K562 (cell line): Measurements from ENCODE around the gene SOSTDC1. TPM values are rescaled to one million over a fixed set of nuclear protein-coding genes. Genes with fewer than 3 reads are reported as not detected.

Source experiments
- ATAC-seq: fragments of 200-7000 bp; cut with Tn5 transposase; 3 replicates; pipeline ENCODE4 v1.9.1; 2020; ENCODE audit warnings: moderate library complexity
- BruUV-seq: library from RNA; stranded (reverse); fragments of 400-500 nt; replicated peaks from 2 replicates; lab custom pipeline; 2021; lab: Mats Ljungman, UMichigan
- CTCF ChIA-PET: fragments of 300-600 bp; formaldehyde crosslinking; extraction: SDS; loops from one replicate; lab custom pipeline; 2021; ENCODE audit warnings: low intra/inter-chr PET ratio; lab: Yijun Ruan, JAX
- POLR2A ChIA-PET: fragments of 300-600, 350-650 bp; sonication (Branson Sonifier 250); formaldehyde crosslinking; extraction: SDS; loops from one replicate; lab custom pipeline; 2021; ENCODE audit warnings: antibody characterized with exemption, inconsistent platforms; lab: Yijun Ruan, JAX
- DNase-seq, 4 experiments: peaks; one replicate each; pipeline versions ENCODE4 v3.0.0 to v3.0.0-alpha.2; 2011 to 2018; ENCODE audit warnings: low spot score in 3 of 4, mixed read lengths in 3 of 4; ENCODE audit errors: extremely low read depth in 1 of 4
- FAIRE-seq: peaks from 2 replicates; lab custom pipeline; 2011; peaks lifted over from hg19 to GRCh38; lab: Jason Lieb, UNC
- H2AFZ ChIP-seq: 2 replicates; pipeline ENCODE4 v1.6.0; 2011; ENCODE audit warnings: low read depth, low read length, control low read depth, inconsistent platforms
- H3K27ac ChIP-seq: fragments of 200-600 bp; 3 replicates; pipeline ENCODE4 v1.8.0; 2011; ENCODE audit warnings: low read depth, mild to moderate bottlenecking, control low read depth, inconsistent platforms, low read length, moderate library complexity, mixed read lengths; ENCODE audit errors: extremely low read depth
- H3K27me3 ChIP-seq, 2 experiments: fragments of 300-600 bp in 1 of 2; 2 replicates in 1 of 2; 3 replicates in 1 of 2; pipeline versions ENCODE4 v1.6.0 to v1.8.0; 2011; ENCODE audit warnings: inconsistent platforms in 2 of 2, low read length in 2 of 2, mild to moderate bottlenecking in 1 of 2, mixed read lengths in 1 of 2, moderate library complexity in 1 of 2; ENCODE audit not compliant: control insufficient read depth in 2 of 2, insufficient read depth in 2 of 2
- H3K36me3 ChIP-seq: fragments of 300-600 bp; 3 replicates; pipeline ENCODE4 v1.8.0; 2011; ENCODE audit warnings: mild to moderate bottlenecking, low read length, inconsistent platforms; ENCODE audit not compliant: control insufficient read depth, insufficient read depth
- H3K4me1 ChIP-seq, 2 experiments: fragments of 200-600 bp in 1 of 2; replicated peaks in 1 of 2; 2 replicates in 1 of 2; 3 replicates in 1 of 2; pipeline versions ENCODE4 v1.5.1 to v1.8.0; 2011; ENCODE audit warnings: inconsistent platforms in 2 of 2, low read length in 2 of 2, mild to moderate bottlenecking in 1 of 2, mixed read lengths in 1 of 2, moderate library complexity in 1 of 2; ENCODE audit not compliant: control insufficient read depth in 2 of 2, insufficient read depth in 2 of 2
- H3K4me2 ChIP-seq: 2 replicates; pipeline ENCODE4 v1.6.1; 2011; ENCODE audit warnings: low read length, control low read depth, inconsistent platforms, mixed read lengths; ENCODE audit not compliant: insufficient read depth
- H3K4me3 ChIP-seq: fragments of 200-600 bp; sonication (generic), shearing (Covaris generic); 2 replicates; pipeline ENCODE4 v1.5.1; 2016; ENCODE audit warnings: control low read depth, inconsistent platforms
- H3K79me2 ChIP-seq: fragments of 200-600 bp; 3 replicates; pipeline ENCODE4 v1.8.0; 2011; ENCODE audit warnings: low read length, inconsistent platforms; ENCODE audit not compliant: control insufficient read depth, insufficient read depth
- H3K9ac ChIP-seq, 2 experiments: 2 replicates each; pipeline versions ENCODE4 v1.6.0 to v1.6.1; 2011; ENCODE audit warnings: low read depth in 2 of 2, low read length in 2 of 2, control low read depth in 1 of 2, inconsistent platforms in 1 of 2, mild to moderate bottlenecking in 1 of 2, mixed read lengths in 1 of 2; ENCODE audit not compliant: insufficient read depth in 1 of 2
- H3K9me1 ChIP-seq: one replicate; pipeline ENCODE4 v1.6.0; 2011; ENCODE audit warnings: inconsistent platforms, mild to moderate bottlenecking, low read length, moderate library complexity; ENCODE audit not compliant: control insufficient read depth, insufficient read depth
- H3K9me3 ChIP-seq: replicated peaks from 2 replicates; pipeline ENCODE4 v1.5.1; 2011; ENCODE audit warnings: low read depth, low read length, inconsistent platforms; ENCODE audit not compliant: control insufficient read depth, insufficient read depth
- H4K20me1 ChIP-seq: replicated peaks from 2 replicates; pipeline ENCODE4 v1.6.1; 2011; ENCODE audit warnings: low read length, inconsistent platforms, mixed read lengths; ENCODE audit not compliant: control insufficient read depth, insufficient read depth
- DMBX1 ChIP-seq: fragments of 250-450 bp; sonication (Bioruptor Pico); IDR thresholded peaks from 2 replicates; pipeline ENCODE4 v1.8.0; 2022; ENCODE audit warnings: inconsistent platforms, mild to moderate bottlenecking, moderate library complexity, borderline replicate concordance
- EP400 ChIP-seq: fragments of 450-650 bp; IDR thresholded peaks from 2 replicates; pipeline ENCODE4 v1.6.1; 2017; ENCODE audit warnings: antibody characterized with exemption, mild to moderate bottlenecking, moderate library complexity
- ETV1 ChIP-seq: fragments of 450-650 bp; conservative IDR thresholded peaks from 2 replicates; pipeline ENCODE4 v1.6.1; 2016; ENCODE audit warnings: missing genetic modification characterization, control low read depth, low read depth, missing compliant biosample characterization
- GTF2E2 ChIP-seq: fragments of 200-800 bp; sonication (Bioruptor generic); IDR thresholded peaks from 2 replicates; pipeline ENCODE4 v1.6.1; 2016; ENCODE audit warnings: missing genetic modification characterization, missing compliant biosample characterization
- PTTG1 ChIP-seq: fragments of 450-650 bp; IDR thresholded peaks from 2 replicates; pipeline ENCODE4 v1.6.1; 2016; ENCODE audit warnings: low read depth, mild to moderate bottlenecking, missing genetic modification characterization, missing compliant biosample characterization
- RBFOX2 ChIP-seq: fragments of 200-400 bp; formaldehyde crosslinking; IDR thresholded peaks from 2 replicates; pipeline ENCODE4 v1.6.1; 2017; ENCODE audit warnings: low read depth, mild to moderate bottlenecking, low read length, moderate library complexity
- SETDB1 ChIP-seq: IDR thresholded peaks from one replicate; pipeline ENCODE4 v1.6.1; 2012; ENCODE audit warnings: low read length, control low read depth, inconsistent platforms
- WHSC1 ChIP-seq: IDR thresholded peaks from one replicate; pipeline ENCODE4 v1.6.1; 2012; ENCODE audit warnings: low read length, control low read depth, inconsistent platforms
- ZBTB9 ChIP-seq: fragments of 450-650 bp; formaldehyde crosslinking; IDR thresholded peaks from 2 replicates; pipeline ENCODE4 v1.4.0; 2020; ENCODE audit warnings: mild to moderate bottlenecking, moderate library complexity
- ZNF395 ChIP-seq: fragments of 200-800 bp; sonication (Bioruptor generic); IDR thresholded peaks from 2 replicates; pipeline ENCODE4 v1.6.1; 2017; ENCODE audit warnings: missing genetic modification characterization, missing compliant biosample characterization
- ZNF551 ChIP-seq: fragments of 250-450 bp; sonication (Bioruptor Pico); IDR thresholded peaks from 2 replicates; pipeline ENCODE4 v1.5.0; 2021; ENCODE audit warnings: mild to moderate bottlenecking, moderate library complexity
- ZNF76 ChIP-seq: fragments of 250-450 bp; sonication (Bioruptor Pico); IDR thresholded peaks from 2 replicates; pipeline ENCODE4 v1.4.0; 2020; ENCODE audit warnings: mild to moderate bottlenecking, moderate library complexity, borderline replicate concordance
- WGBS: fragments of 100-300 bp; shearing (Covaris generic); methylation state at CpG from one replicate; pipeline ENCODE4 v1.1.6; 2016; ENCODE audit warnings: low coverage, mixed read lengths; ENCODE audit not compliant: insufficient coverage; ENCODE audit errors: missing lambda C conversion rate; 5-methylcytosine and 5-hydroxymethylcytosine counted together
- in situ Hi-C: fragments of 300-500 bp; cut with MboI; formaldehyde crosslinking; loops from 4 replicates; pipeline ENCODE4 v1.15.0; 2018; ENCODE audit warnings: inconsistent platforms, mixed read lengths
- intact Hi-C: fragments of 100-400 bp; cut with micrococcal nuclease; formaldehyde crosslinking; loops from 2 replicates; pipeline ENCODE4 v1.14.2; 2022
- polyA plus RNA-seq, 8 experiments: library from polyadenylated mRNA; depleted of rRNA in 4 of 8; stranded (reverse) in 5 of 8; unstranded in 3 of 8; fragments of >200 nt; fragmentation: Nextera tagmentation in 2 of 8; fragmentation: Illumina TruSeq in 1 of 8; extraction: Ambion mirVana in 2 of 8; extraction: Trizol in 1 of 8; gene quantifications; 2 replicates each; pipeline versions ENCODE4 v1.2.1 to v1.2.3, GENCODE V29; 2011 to 2014; ENCODE audit warnings: inconsistent platforms in 1 of 8, missing spikeins in 1 of 8
- total RNA-seq, 7 experiments: library from RNA; depleted of rRNA in 6 of 7; stranded (reverse); fragments of >200 nt in 6 of 7; fragmentation: Illumina TruSeq in 2 of 7; extraction: Trizol in 2 of 7; gene quantifications; 2 replicates each; pipeline versions ENCODE4 v1.2.1 to v1.2.3, GENCODE V29; 2011 to 2021; ENCODE audit warnings: low replicate concordance in 1 of 7
- TF ChIP-seq, protein P1 (sequence below): fragments of 450-650 bp; IDR thresholded peaks from 2 replicates; pipeline ENCODE4 v1.6.1; 2016
- TF ChIP-seq, protein P2 (sequence below): fragments of 450-650 bp; formaldehyde crosslinking; IDR thresholded peaks from 2 replicates; pipeline ENCODE4 v1.4.0; 2022; ENCODE audit warnings: missing genetic modification characterization
- TF ChIP-seq, protein P3 (sequence below): fragments of 450-650 bp; IDR thresholded peaks from 2 replicates; pipeline ENCODE4 v1.6.1; 2016; ENCODE audit warnings: missing biosample characterization, missing genetic modification characterization

Gene SOSTDC1
- total and polyA plus RNA-seq, 9 of the 15 experiments (the other 6 are each of a cell fraction or from before 2014, with no cell fraction given), result 8.3 to 48.6 (median 15.9) TPM

GRCh38 chr7:16493266-16493665, 27.7 kb upstream of the SOSTDC1 start:
- CTCF ChIA-PET, result no interaction called here
- H4K20me1 ChIP-seq, result no peaks in the 10 kb centered on the region
- POLR2A ChIA-PET, result interaction anchor here (1.2 to 1.8 kb wide), 2 partner anchors 12 to 28 kb away, joined by 6 to 12 read pairs; partner anchors contain the start of gene SOSTDC1
- WGBS, result 41% methylated on average over 2 of the region's 2 CpGs
- H3K4me3 ChIP-seq, result no peak overlapping the region
- peak overlapping the region; percentile 71; the same call in 2 of the 3 replicates for H3K27ac ChIP-seq
- H3K9ac ChIP-seq, result peak overlapping the region in 1 of 2 experiments; percentile 56; a peak in 2 of 4 replicates
- 0 out of 2 replicates have a peak overlapping the region, but pooled peaks have one; percentile 17 for H3K4me2 ChIP-seq
- ATAC-seq, result peak; percentile 76
- in situ Hi-C loops, result no loop called here
- H3K36me3 ChIP-seq, result no peaks in the 10 kb centered on the region
- FAIRE-seq, result no peak
- H3K27me3 ChIP-seq, result no peaks in the 10 kb centered on the region
- peaks cover 0 to 18% of the 10 kb centered on the region in 2 experiments; a peak in 3 of 5 replicates for H3K4me1 ChIP-seq
- DNase-seq, result peak in 2 of 4 experiments; percentile 34 to 39
- H3K9me3 ChIP-seq, result no peaks in the 10 kb centered on the region
- H2AFZ ChIP-seq, result peak overlapping the region; percentile 90
- H3K79me2 ChIP-seq, result no peaks in the 10 kb centered on the region
- no peaks in the 10 kb centered on the region for H3K9me1 ChIP-seq
- BruUV-seq, result no TSS peak
- intact Hi-C loops, result loop anchor here (2.0 to 5.0 kb wide), 3 partner anchors 60 to 232 kb away; no protein-coding TSS in a partner anchor
- TF ChIP-seq SETDB1, result no peak
- peak; percentile 13; the same call in 1 of the 2 replicates for TF ChIP-seq ZNF395 (CRISPR knock-in tag)
- no peak for TF ChIP-seq WHSC1
- TF ChIP-seq PTTG1 (tag), result peak; percentile 54; the same call in 1 of the 2 replicates
- TF ChIP-seq DMBX1 (CRISPR knock-in tag), result peak; percentile 79; the same call in 1 of the 2 replicates
- TF ChIP-seq, protein P1, sequence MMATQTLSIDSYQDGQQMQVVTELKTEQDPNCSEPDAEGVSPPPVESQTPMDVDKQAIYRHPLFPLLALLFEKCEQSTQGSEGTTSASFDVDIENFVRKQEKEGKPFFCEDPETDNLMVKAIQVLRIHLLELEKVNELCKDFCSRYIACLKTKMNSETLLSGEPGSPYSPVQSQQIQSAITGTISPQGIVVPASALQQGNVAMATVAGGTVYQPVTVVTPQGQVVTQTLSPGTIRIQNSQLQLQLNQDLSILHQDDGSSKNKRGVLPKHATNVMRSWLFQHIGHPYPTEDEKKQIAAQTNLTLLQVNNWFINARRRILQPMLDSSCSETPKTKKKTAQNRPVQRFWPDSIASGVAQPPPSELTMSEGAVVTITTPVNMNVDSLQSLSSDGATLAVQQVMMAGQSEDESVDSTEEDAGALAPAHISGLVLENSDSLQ, result 0 out of 2 replicates have a peak, but pooled peaks have one; percentile 5
- TF ChIP-seq ETV1 (tag), result 0 out of 2 replicates have a peak, but pooled peaks have one; percentile 9
- TF ChIP-seq RBFOX2, result peak; percentile 36; the same call in 1 of the 2 replicates
- TF ChIP-seq, protein P2, sequence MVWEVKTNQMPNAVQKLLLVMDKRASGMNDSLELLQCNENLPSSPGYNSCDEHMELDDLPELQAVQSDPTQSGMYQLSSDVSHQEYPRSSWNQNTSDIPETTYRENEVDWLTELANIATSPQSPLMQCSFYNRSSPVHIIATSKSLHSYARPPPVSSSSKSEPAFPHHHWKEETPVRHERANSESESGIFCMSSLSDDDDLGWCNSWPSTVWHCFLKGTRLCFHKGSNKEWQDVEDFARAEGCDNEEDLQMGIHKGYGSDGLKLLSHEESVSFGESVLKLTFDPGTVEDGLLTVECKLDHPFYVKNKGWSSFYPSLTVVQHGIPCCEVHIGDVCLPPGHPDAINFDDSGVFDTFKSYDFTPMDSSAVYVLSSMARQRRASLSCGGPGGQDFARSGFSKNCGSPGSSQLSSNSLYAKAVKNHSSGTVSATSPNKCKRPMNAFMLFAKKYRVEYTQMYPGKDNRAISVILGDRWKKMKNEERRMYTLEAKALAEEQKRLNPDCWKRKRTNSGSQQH, result 0 out of 2 replicates have a peak, but pooled peaks have one; percentile 21
- peak; percentile 65; the same call in 1 of the 2 replicates for TF ChIP-seq GTF2E2 (tag)
- TF ChIP-seq, protein P3, sequence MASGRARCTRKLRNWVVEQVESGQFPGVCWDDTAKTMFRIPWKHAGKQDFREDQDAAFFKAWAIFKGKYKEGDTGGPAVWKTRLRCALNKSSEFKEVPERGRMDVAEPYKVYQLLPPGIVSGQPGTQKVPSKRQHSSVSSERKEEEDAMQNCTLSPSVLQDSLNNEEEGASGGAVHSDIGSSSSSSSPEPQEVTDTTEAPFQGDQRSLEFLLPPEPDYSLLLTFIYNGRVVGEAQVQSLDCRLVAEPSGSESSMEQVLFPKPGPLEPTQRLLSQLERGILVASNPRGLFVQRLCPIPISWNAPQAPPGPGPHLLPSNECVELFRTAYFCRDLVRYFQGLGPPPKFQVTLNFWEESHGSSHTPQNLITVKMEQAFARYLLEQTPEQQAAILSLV, result no peak
- TF ChIP-seq ZNF551 (CRISPR knock-in tag), result no peak
- no peak for TF ChIP-seq ZNF76
- 0 out of 2 replicates have a peak, but pooled peaks have one; percentile 23 for TF ChIP-seq ZBTB9 (CRISPR knock-in tag)
- no peak for TF ChIP-seq EP400
